Right renal cortex interstitium (tissue), 3 donors: ENCODE data around the gene TLR4. TPM values are rescaled to one million over a fixed set of nuclear protein-coding genes. Genes with fewer than 3 reads are reported as not detected.

Experiments
- DNase-seq, 3 donors: peaks; one replicate each; pipeline ENCODE4 v3.0.0-alpha.2; 2013; ENCODE audit warnings: low read depth in 3 of 3, low spot score in 2 of 3
- polyA plus RNA-seq, 3 donors: library from polyadenylated mRNA; unstranded; fragments of 120-200 nt; gene quantifications; one replicate each; pipeline ENCODE4 v1.2.1, GENCODE V29; 2013; ENCODE audit not compliant: insufficient read length in 3 of 3

Gene TLR4
- polyA plus RNA-seq, 3 donors, result 9.1 to 10.7 (median 10.1) TPM

DNA sequence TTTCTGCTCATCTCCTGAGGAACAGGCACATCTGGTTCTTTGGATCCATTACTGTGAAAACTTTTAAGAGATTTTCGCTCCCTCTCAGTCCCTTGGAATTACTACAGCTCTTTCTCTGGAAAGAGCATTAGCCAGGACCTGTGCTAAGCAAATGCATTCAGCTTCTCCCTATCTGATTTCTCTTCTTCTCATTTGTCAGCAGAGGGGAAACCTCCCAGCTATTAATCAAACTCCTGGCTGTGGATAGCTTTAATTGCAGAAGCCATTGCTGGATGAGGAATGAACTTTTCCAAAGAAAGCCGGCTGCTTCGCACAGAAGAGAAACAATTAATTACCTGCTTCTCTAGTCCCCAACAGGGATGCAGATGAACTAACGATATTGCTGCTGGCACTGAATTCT, 37.9 kb downstream of the TLR4 start:
- peak in 2 of 3 donors; percentile 25 to 32 for DNase-seq

GRCh38 chr9:117744369-117744768, 40.2 kb downstream of the TLR4 start:
- DNase-seq, result no peak

- no peak for DNase-seq
These were observed 40.7 kb downstream of the TLR4 start for GRCh38 chr9:117744856-117745389.

DNA sequence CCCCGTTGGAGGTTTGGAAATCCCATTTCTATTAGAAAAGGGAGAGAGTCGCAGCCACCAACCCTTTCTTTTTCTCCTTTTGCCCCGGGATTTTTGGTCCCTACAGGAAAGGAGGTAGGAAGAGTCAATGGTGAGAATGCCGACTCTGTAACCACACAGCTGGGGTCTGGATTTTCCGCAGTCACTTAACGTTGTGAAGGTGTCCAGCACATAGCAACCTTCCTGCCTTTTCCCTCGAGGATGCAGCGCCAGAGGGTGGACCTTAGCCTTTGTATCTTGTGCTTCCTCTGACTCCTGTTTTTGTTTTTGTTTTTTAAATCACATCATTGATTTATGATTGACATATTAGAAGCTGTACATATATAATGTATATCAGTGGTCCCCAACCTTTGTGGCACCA, 41.4 kb downstream of the TLR4 start:
- DNase-seq, result no peak

DNA sequence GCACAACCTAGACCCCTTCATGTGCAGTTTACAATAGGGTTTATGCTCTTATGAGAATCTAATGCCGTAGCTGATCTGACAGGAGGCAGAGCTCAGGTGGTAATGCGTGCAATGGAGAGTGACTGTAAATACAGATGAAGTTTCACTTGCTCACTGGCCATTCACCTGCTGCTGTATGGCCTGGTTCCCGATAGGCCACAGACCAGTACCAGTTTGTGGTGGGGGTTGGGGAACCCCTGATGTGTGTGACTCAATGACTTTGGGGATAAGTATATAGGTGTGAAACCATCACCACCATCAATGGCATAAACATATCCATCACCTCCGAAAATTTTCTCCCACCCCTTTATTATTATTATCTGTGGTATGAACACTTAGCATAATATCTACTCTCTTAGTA, 42.1 kb downstream of the TLR4 start:
- no peak for DNase-seq

GRCh38 chr9:117747386-117747970, 43.3 kb downstream of the TLR4 start:
- DNase-seq, result no peak

DNA sequence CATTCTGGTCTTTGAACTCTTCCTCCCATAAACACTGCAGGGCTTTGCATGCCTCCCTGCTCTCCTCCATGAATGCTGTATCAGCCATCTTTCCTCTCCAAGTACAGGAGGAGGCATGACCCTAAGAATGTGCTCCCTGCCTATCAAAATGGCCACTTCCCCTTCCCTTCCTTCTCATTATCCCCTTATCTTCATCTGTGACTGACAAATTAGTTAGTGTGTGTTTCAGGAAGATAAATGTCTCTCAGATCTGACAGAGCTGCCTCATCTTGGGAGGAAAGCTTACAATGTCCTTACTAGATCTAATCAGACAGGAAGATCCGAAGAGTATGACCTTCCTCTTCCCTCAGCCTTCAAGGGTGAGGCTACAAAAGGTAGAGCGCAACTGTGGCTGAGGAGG, 46.2 kb downstream of the TLR4 start:
- no peak for DNase-seq

- DNase-seq, result no peak
These were observed 48.7 kb downstream of the TLR4 start for GRCh38 chr9:117752894-117753293.

GRCh38 chr9:117757561-117758190, 53.5 kb downstream of the TLR4 start:
- DNase-seq, result no peak

- DNase-seq, result no peak
These were observed 59.1 kb downstream of the TLR4 start for GRCh38 chr9:117763314-117763713.

- DNase-seq, result no peak
These were observed 64.7 kb downstream of the TLR4 start for GRCh38 chr9:117768750-117769395.

GRCh38 chr9:117771136-117771535, 66.9 kb downstream of the TLR4 start:
- peak in 2 of 3 donors; percentile 23 to 24 for DNase-seq

DNA sequence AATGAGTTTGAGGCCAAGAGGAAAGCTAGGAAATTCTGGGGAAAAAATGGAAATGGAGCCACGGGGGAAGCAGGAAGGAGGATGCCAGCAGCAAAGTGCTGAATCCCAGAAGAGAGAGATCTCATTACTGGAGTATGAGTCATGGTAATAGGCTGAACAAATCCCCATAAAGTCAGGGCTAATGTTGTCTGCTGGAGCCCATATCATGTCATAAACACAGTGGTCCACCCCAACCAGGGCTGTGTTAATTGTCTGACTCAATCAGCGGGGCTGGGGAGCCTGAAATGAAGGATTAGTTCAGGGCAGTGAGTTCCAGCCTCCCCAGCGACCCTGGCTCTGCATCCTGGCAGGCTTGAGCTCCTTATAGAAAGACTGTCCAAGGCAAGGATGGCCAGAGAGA, 68.8 kb downstream of the TLR4 start:
- no peak for DNase-seq
